ENCODE measurements around the gene TAF5L. TPM values are rescaled to one million over a fixed set of nuclear protein-coding genes. Genes with fewer than 3 reads are reported as not detected.
A peak's percentile ranks its signal among the peaks of the same experiment; 100 is the strongest.

TAF5L gene
- total RNA-seq, 1 donor from 2014 or later, result 24.4 TPM

DNA sequence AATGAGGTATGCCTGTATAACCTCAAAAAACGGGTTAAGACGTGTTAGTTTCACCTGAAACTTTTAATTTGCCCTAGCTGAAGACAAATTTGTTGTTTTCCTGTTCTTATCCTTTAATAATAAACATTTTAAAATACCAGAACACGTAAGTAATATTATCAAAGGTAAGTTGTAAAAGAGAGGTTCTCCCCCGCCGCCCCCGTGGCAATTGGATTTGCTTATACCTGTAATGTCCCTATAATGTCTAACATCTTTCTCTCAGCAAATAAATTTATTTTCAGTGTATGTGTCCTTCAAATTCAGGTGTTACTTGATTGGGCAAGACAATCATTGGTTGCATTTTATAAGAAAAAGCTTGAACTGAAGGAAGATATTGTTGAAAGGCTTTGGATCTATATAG is 6.0 kb upstream of the TAF5L start:
- Mint-ChIP-seq H3K36me3 (ENCODE audit: low read depth) (peaks cover 68% of the 10 kb centered on the region), H3K4me1 (peaks cover 25% of the 10 kb centered on the region), H3K27me3 (no peaks in the 10 kb centered on the region), H3K4me3 (no peak overlapping the region), H3K27ac (no peak overlapping the region), H3K9me3 (no peaks in the 10 kb centered on the region)
- ChIA-PET CTCF (no interaction called here), POLR2A (no interaction called here)
- intact Hi-C loops (cut with micrococcal nuclease), result no loop called here
- no peak for DNase-seq
- no peak for ATAC-seq (ENCODE audit: low read depth)
- TF ChIP-seq, protein P1, sequence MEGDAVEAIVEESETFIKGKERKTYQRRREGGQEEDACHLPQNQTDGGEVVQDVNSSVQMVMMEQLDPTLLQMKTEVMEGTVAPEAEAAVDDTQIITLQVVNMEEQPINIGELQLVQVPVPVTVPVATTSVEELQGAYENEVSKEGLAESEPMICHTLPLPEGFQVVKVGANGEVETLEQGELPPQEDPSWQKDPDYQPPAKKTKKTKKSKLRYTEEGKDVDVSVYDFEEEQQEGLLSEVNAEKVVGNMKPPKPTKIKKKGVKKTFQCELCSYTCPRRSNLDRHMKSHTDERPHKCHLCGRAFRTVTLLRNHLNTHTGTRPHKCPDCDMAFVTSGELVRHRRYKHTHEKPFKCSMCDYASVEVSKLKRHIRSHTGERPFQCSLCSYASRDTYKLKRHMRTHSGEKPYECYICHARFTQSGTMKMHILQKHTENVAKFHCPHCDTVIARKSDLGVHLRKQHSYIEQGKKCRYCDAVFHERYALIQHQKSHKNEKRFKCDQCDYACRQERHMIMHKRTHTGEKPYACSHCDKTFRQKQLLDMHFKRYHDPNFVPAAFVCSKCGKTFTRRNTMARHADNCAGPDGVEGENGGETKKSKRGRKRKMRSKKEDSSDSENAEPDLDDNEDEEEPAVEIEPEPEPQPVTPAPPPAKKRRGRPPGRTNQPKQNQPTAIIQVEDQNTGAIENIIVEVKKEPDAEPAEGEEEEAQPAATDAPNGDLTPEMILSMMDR (IDR thresholded peaks at IDR 0.05), result no peak

DNA sequence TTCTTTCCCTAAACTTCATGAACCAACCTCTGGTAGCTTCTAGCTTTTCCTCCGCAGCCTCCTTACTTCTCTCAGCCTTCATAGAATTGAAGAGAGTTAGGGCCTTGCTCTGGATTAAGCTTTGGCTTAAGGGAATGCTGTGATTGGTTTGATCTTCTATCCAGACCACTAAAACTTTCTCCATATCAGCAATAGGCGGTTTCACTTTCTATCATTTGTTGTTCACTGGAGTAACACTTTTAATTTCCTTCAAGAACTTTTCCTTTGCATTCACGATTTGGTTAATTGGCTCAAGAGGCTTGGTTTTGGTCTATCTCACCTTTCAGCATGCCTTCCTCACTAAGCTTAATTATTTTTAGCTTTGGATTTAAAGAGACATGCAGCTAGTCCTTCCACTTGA is 5.2 kb upstream of the TAF5L start:
- Mint-ChIP-seq H3K9me3 (no peaks in the 10 kb centered on the region), H3K27ac (no peak overlapping the region), H3K27me3 (no peaks in the 10 kb centered on the region), H3K4me1 (peaks cover 31% of the 10 kb centered on the region), H3K36me3 (ENCODE audit: low read depth) (peaks cover 64% of the 10 kb centered on the region), H3K4me3 (no peak overlapping the region)
- ChIA-PET POLR2A (no interaction called here), CTCF (interaction anchor here (1.7 kb wide), 1 partner anchor 72 kb away, joined by 4 read pairs; the partner anchor contains the start of gene ABCB10)
- ATAC-seq (ENCODE audit: low read depth) (no peak), DNase-seq (no peak)
- TF ChIP-seq, protein P1 (IDR thresholded peaks at IDR 0.05), result no peak
- intact Hi-C loops (cut with micrococcal nuclease), result no loop called here

DNA sequence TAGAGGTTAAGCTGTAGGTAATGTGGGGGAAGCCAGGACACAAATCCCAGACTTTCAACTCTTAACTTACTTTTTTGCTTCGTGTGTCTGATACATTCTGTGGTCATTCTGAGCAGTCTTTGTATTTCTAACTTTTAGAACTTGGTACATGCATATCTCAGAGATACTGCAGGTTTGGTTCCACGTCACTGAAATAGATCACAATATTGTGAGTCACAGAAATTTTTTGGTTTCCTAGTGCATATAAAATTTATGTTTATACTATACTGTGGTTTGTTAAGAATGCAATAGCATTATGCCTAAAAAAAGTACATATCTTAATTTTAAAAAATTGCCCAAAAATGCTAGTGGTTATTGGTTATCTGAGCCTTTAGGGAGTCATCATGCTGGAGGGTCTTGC is 3.3 kb upstream of the TAF5L start:
- Mint-ChIP-seq H3K9me3 (no peaks in the 10 kb centered on the region), H3K36me3 (ENCODE audit: low read depth) (peaks cover 48% of the 10 kb centered on the region), H3K4me1 (peaks cover 41% of the 10 kb centered on the region), H3K27ac (no peak overlapping the region), H3K4me3 (no peak overlapping the region), H3K27me3 (no peaks in the 10 kb centered on the region)
- TF ChIP-seq, protein P1 (IDR thresholded peaks at IDR 0.05), result no peak
- POLR2A ChIA-PET, result interaction anchor here (0.8 kb wide), 1 partner anchor 71 kb away, joined by 4 read pairs; the partner anchor contains the start of gene ABCB10
- ATAC-seq (ENCODE audit: low read depth), result no peak
- intact Hi-C loops (cut with micrococcal nuclease), result loop anchor here (5.0 kb wide), 1 partner anchor 287 kb away; the partner anchor contains the start of gene CCSAP
- DNase-seq, result no peak
- CTCF ChIA-PET, result no interaction called here

DNA sequence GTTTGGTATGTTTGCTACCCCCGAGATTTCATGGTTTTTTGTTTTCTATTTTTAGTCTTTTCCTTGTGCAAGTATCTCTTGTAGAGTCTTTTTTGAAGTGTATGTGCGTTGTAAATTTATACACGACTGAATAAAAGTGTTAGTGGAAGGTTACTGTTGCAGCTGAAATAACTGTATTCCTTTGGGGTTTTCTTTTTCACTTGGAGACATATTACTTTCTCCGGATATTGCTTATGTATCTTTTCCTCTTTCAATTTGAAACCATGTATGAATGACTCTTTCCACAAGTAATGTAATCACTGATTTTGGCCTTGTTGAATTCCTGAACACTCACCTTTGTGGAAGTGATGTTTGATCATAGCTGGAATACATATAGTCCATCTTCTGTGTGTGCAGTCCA is 1.1 kb upstream of the TAF5L start:
- H3K27ac Mint-ChIP-seq, result peak overlapping the region; percentile 92
- POLR2A ChIA-PET, result interaction anchor here (0.5 to 4.5 kb wide), 4 partner anchors 8 to 368 kb away, joined by 4 to 46 read pairs (median 5); partner anchors contain the start of genes ABCB10 and NUP133
- intact Hi-C loops (cut with micrococcal nuclease), result loop anchor here (2.0 to 5.0 kb wide), 4 partner anchors 285 to 1350 kb away; partner anchors contain the start of genes CCSAP, GALNT2 and RAB4A
- peaks cover 56% of the 10 kb centered on the region for H3K4me1 Mint-ChIP-seq
- DNase-seq (no peak), ATAC-seq (ENCODE audit: low read depth) (no peak)
- CTCF ChIA-PET, result interaction anchor here (2.8 kb wide), 1 partner anchor 68 kb away, joined by 11 read pairs; the partner anchor contains the start of gene ABCB10
- peak overlapping the region; percentile 99 for H3K4me3 Mint-ChIP-seq
- H3K27me3 Mint-ChIP-seq, result no peaks in the 10 kb centered on the region
- H3K9me3 Mint-ChIP-seq, result no peaks in the 10 kb centered on the region
- TF ChIP-seq, protein P1 (IDR thresholded peaks at IDR 0.05), result no peak
- peaks cover 32% of the 10 kb centered on the region for H3K36me3 Mint-ChIP-seq (ENCODE audit: low read depth)

DNA sequence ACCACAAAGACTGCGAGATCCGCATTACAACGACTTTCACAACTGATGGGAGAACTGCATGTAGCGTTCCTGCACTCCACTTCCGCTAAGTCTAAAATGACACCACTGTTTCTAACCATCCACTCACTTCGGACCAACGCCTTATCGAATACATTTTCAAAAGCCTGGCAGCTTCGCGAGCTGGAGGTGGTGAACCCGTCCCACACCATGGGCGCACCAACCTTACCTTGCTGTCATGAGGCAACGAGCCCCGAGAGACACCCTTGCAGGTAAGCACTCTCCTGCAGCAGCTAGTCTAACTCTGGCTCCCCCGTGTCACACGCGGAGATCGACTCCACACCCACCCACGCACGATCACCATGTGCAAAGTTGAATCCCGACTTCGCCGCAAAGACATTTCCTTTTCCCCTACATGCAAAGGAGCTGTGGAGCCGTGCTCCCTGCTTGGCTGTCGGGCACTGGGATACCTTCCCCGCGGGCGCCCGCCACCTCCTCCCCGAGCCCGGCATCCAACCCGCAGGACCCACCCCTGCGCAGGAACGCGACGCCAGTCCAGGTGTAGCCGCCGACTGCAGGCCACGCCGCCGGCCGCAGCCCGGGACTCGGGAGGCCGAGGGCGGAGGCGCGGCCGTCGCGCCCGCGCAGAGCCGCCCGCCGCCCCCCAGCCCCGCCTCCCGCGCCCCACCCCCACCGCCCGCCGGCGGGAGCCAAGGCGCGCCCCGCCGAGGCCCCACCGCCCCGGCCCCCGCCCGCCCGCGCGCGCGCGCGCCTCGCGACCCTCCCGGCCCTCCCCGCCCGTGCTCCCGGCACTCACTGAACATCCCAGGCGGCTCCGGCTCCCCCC is 629 bp downstream of the TAF5L start:
- ChIA-PET POLR2A (interaction anchor here (0.5 to 4.5 kb wide), 4 partner anchors 65 to 686 kb away, joined by 3 to 46 read pairs (median 4); partner anchors contain the start of genes ABCB10 and NUP133), CTCF (interaction anchor here (2.8 kb wide), 1 partner anchor 66 kb away, joined by 11 read pairs; the partner anchor contains the start of gene ABCB10)
- Mint-ChIP-seq H3K4me1 (peaks cover 58% of the 10 kb centered on the region), H3K4me3 (peak overlapping the region; percentile 88), H3K27ac (peak overlapping the region; percentile 79), H3K9me3 (no peaks in the 10 kb centered on the region), H3K36me3 (ENCODE audit: low read depth) (peaks cover 25% of the 10 kb centered on the region), H3K27me3 (no peaks in the 10 kb centered on the region)
- intact Hi-C loops (cut with micrococcal nuclease), result loop anchor here (5.0 kb wide), 1 partner anchor 283 kb away; the partner anchor contains the start of gene CCSAP
- DNase-seq (peak; percentile 46), ATAC-seq (ENCODE audit: low read depth) (peak; percentile 36)
- TF ChIP-seq, protein P1 (IDR thresholded peaks at IDR 0.05), result no peak

All from activated B cell treated with CpG ODN at 0.5 μM for 24 hours (primary cell).